LNCAP (cell line): ENCODE data around the gene OR2J3.

Experiments
- TF ChIP-seq, protein P1 (sequence below): fragments of 450-650 bp; IDR thresholded peaks from 2 replicates; pipeline ENCODE4 v1.5.1; 2017; ENCODE audit warnings: mild to moderate bottlenecking

The OR2J3 gene

DNA sequence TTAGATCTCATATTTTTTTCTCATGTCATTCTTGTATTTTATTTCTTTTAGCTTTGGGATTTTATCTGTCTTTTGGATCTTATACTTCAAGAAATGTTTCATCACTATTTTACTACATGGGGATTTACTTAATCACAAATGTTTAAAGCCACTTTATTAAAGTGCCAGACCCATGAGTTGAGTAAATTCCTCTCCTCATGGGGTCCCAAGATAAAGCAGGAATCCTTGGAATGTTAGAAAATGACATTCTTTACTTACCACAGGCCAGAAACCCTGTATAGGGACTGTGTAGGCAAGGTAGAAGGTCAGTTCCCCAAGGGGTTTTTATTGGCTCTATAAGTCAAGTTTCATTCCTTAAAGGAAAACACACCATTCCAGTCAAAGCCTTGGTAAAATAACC, 34.5 kb downstream of the OR2J3 start:
- TF ChIP-seq, protein P1, sequence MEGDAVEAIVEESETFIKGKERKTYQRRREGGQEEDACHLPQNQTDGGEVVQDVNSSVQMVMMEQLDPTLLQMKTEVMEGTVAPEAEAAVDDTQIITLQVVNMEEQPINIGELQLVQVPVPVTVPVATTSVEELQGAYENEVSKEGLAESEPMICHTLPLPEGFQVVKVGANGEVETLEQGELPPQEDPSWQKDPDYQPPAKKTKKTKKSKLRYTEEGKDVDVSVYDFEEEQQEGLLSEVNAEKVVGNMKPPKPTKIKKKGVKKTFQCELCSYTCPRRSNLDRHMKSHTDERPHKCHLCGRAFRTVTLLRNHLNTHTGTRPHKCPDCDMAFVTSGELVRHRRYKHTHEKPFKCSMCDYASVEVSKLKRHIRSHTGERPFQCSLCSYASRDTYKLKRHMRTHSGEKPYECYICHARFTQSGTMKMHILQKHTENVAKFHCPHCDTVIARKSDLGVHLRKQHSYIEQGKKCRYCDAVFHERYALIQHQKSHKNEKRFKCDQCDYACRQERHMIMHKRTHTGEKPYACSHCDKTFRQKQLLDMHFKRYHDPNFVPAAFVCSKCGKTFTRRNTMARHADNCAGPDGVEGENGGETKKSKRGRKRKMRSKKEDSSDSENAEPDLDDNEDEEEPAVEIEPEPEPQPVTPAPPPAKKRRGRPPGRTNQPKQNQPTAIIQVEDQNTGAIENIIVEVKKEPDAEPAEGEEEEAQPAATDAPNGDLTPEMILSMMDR = no peak

DNA sequence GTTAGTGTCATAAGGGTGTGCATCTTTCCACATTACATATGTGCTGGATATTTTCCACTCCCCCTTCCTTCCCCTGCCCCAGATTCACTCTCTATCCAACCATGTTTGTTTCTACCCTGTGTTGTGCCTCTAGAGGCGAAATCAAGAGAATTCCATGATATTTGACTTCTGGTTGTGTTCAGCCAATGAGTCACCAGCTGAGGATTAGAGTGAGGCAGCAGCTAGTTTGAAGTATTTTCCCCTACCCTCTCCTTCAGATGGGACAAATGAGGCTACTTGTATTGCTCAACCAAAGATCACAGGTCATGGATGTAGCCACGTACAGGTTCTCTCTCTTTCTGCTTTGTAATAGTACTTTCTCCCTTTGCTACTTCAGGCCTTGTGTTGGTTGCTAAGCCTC, 38.3 kb downstream of the OR2J3 start:
- TF ChIP-seq, protein P1 = no peak

DNA sequence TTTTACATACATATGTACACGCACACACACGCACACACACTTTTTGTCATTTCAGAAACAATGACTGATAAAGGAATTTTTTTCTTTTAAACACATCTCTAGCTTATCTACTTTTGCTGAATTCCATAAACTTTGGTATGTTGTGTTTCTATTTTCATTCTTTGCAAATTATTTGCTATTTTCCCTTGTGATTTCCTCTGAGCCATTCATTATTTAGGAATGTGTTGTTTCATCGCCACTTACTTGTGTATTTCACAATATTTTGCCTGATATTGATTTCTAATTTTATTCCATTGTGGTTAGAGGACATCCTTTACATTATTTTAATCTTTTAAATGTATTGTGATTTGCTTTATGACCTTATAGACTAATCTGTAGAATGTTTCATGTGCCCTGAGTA, 39.2 kb downstream of the OR2J3 start:
- TF ChIP-seq, protein P1 = no peak

DNA sequence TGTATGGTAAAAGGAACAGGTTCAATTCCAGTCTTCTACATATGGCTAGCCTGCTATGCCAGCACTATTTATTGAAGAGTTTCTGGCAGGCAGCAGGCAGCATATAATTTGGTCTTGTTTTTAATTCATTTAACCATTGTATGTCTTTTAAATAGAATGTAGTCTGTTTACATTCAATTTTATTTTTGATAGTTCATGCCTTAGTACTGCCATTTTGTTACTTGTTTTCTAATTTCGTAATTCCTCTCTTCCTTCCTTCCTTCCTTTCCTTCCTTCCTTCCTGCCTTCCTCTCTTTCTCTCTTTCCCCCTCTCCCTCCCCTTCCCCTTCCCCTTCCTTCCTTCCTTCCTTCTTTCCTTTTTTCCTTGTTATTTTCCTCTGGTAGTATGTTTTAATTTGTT, 45.2 kb downstream of the OR2J3 start:
- TF ChIP-seq, protein P1 = no peak
